ENCODE measurements around the gene KRT6C. TPM values are rescaled to one million over a fixed set of nuclear protein-coding genes. Genes with fewer than 3 reads are reported as not detected.
"Not testable (repeated sequence)": the region's sequence is repeated elsewhere in the genome, so short reads cannot be mapped to it uniquely, and the experiment has no call there.

KRT6C gene
- total RNA-seq, 1 experiment from 2014 or later, result not detected

DNA sequence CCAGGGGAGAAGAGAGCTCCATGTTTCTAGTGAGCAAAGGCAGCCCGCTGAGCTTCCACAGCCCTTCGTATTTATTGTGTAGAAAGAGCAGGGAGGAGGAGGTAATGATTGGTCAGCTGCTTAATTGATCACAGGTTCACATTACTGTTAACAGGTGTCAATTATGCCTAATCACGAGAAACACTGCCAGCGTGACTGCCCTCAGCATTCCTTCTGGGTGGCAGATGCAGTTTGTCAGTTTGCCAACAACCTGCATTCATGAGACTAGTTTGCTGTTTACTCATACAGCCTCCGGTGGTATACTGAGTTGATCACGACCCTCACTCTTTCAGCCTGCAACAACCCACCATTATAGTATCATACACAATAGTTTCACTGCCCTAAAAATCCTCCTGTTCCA is 27.0 kb upstream of the KRT6C start:
- not testable (repeated sequence) for DNase-seq (ENCODE audit: low read depth)

DNA sequence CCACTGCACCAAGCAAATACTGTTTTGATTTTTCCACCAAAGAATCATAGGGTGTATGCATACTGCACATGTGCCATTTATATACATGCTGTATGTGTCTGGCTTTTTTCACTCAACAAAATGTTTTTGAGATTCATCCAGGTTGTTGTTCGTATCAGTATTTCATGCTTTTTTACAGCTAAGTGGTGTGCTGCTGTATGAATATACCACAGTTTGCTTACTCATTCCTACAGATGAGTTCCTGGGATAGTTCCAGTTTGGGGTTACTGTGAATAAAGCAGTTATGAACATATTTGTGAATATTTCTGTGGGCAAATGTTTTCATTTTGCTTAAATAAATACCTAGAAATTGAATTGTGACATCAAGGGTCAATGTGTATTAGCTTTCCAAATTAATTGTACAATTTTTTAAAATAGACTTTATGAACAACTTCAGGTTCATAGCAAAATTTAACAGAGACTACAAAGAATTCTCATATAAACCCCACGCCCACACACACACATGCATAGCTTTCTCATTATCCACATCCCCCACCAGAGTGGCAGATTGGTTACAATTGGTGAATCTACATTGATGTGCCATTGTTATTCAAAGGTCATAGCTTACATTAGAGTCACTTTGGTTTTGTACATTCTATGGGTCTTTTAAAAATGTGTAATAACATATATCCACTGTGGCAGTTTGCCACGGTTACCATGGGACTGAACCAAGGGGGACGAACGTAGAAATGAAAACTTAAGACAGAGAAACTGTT is 26.4 kb upstream of the KRT6C start:
- DNase-seq (ENCODE audit: low read depth), result no peak

DNA sequence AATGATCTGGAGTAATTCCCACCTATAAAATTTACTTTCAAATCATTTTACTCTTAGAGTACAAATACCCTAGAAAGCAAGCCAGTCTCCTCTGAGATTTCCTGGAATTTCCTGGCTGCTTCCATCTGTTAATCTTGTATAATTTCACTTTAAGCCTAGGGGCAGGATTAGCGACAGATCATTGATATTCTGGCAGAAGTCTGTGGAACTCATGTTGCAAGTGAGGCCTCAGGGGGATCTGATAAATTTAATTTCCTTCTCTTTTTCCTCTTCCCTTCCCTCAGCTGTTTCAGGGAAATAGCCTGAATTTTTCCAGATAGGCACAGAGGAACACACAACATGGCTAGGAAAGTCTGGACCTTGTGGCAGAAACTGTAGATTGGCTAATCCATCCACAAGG is 25.3 kb upstream of the KRT6C start:
- DNase-seq (ENCODE audit: low read depth), result no peak

DNA sequence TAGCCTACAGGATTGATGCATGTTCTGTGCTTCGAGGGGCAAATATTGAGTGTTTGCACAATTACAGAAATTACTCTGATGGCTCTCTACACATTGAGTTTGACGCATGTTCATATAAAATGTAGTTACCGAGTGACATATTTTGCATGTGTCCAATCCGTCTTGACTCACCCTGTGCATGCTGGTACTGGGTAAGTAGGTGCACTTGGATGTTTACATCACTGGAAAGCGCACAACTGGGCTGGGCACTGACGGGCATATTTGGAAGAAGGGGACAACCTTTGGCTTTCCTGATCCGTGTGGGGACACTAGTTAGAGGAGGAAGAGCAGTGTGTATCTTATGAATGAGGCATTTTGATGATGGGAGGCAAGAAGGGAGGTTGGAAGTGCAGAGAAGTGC is 24.4 kb upstream of the KRT6C start:
- DNase-seq (ENCODE audit: low read depth), result no peak

DNA sequence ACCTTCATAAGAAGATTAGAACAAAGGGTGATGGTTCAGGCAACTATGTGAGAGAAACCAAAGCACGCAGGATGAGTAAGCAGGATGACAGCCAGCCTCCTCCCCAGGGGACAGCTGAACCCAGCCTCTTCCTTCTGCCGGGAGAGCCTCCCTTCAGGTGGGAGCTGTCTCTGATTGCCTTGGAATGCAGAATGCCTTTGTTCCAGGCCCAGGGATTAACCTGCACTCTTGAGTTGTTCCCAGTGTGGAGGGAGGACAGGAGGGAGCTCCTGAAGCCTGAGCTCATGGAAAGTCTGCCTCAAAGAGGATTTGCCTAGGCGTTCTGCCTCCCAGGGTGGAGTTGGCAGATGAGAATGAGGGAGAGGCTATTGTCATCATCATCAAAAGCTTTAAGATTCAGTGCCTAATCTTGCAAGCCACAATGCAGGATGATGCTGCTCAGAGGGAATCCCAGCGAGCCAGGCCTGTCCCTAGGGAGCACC is 23.0 kb upstream of the KRT6C start:
- peak; percentile 76 for DNase-seq (ENCODE audit: low read depth)

DNA sequence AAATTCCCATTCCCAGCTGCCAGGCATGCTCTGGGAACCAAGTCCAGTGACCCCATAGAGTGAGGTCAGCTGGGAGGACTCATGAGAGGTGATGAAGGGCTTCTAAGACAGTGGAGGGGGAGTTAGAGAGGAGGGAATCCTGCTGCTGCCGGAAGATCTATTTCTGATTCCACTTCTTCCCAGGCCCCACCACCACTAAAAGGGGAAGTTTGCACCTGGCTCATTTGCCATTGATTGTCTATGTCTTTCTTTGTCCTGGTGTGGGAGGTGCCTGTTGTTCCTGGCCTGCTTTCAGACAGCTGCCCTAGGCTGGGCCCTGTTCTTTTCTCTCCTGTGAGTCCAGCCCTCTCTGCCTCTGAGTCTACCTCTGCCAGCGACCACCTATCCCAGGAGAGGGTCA is 22.4 kb upstream of the KRT6C start:
- DNase-seq (ENCODE audit: low read depth), result no peak

DNA sequence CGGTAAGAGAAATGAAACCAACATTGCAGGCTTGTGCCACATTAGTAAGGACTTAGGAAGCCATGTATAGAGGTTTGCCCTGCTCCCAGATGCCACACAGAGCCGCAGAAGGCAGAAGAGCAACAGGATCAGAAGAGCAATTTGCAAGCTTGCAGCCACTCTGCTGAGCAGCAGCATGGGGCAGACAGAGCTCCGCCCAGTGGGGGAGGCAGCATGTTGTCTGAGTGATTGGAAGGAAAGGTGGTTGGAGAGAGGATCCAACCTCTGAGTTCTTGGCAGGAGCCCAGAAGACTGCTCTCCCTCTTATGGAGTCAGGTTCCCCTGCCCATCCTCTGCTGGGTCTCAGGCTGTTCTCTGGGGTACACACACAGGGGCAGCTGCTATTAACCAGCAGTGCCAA is 21.8 kb upstream of the KRT6C start:
- DNase-seq (ENCODE audit: low read depth), result peak; percentile 35

DNA sequence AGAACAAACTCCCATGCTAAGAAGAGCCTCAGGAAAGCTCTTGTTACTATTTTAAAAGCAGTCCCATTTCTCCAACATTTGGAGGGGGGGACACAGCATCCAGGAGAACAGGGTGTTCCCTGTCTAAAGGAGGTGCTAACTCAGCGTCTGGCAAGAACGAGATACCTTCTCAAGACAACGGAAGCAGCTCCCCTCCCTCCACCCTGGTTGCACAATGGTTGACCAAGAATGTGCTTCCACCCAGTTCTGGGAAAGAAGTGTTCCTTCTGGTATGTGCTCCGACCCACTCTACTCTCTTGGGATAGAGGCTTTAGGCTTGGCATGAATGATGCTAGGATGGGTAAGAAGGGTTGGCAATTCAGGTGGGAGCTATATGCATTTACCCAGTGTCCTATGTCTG is 20.9 kb upstream of the KRT6C start:
- DNase-seq (ENCODE audit: low read depth), result peak; percentile 5

DNA sequence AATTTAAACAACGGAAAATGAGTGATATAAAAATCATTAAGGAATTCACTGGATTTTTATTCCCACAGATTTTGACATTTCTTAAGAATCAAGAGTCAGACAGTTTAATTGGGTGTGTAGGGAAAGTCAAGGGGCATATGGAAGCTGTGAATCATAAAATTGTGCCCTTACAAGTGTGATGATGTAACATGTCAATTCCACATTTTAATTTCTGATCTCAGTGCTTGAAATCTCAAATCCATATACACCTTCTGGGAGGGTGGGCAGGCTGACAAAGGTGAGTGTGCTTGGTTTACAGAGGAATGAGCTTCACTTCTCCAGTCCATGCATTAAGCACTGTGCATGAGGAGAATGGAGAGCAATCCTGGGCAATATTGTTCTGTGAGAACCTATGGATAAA is 20.5 kb upstream of the KRT6C start:
- no peak for DNase-seq (ENCODE audit: low read depth)

DNA sequence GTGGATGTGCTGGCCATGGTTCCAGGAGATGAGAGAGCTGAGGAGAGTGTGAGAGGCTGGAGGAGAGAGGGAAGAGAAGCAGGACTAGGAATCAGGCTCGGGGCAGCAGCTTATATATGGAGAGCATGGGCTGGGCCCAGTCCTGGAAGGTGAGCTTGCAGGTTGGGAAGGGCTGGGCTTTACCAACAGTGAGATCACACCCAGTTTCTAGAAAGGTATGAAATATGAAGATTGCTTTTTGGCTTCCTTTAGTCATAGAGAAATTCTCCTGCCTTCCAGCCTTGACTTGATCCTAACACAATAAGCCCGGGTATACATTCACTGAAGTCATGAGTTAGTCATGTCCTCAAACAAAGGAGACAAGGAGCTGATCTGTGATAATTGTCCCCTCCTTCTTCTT is 19.6 kb upstream of the KRT6C start, which contains the start of gene KRT6A:
Gene KRT6A (minus strand): TSS at position 86 of the 400 bp plus-strand sequence. CDS start 69 bp downstream, at position 17.
- no peak for DNase-seq (ENCODE audit: low read depth)

DNA sequence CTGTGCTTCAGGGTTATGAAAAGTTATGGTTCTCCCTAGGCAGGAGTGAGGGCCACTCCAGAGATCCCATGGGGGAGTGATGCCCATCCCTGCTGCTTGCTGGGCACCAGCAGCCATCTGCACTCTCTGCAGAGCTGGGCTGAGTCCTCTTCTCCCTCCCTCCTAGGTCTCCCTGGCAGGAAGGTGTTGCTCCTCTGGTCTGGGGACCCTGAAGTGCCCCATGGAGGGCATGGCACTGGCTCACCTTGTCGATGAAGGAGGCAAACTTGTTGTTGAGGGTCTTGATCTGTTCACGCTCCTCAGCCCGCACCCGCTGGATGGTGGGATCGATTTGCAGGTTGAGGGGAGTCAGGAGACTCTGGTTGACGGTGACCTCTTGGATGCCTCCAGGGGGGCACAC is 18.8 kb upstream of the KRT6C start:
- DNase-seq (ENCODE audit: low read depth), result not testable (repeated sequence)

DNA sequence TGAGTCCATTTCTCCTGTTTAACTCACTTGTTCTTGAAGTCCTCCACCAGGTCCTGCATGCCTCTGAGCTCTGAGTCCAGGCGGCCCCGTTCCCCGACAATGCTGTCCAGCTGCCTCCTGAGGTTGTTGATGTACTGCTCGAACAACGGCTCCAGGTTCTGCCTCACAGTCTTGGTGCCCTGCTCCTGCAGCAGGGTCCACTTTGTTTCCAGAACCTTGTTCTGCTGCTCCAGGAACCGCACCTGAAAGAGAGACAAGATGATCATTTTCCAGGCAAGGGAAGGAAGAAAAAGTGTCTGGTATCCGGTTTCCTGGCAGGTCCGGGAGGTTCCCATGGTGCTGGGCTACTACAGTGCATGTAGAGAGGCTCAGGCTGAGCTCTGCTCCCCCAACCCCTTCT is 17.9 kb upstream of the KRT6C start:
- DNase-seq (ENCODE audit: low read depth), result not testable (repeated sequence)

DNA sequence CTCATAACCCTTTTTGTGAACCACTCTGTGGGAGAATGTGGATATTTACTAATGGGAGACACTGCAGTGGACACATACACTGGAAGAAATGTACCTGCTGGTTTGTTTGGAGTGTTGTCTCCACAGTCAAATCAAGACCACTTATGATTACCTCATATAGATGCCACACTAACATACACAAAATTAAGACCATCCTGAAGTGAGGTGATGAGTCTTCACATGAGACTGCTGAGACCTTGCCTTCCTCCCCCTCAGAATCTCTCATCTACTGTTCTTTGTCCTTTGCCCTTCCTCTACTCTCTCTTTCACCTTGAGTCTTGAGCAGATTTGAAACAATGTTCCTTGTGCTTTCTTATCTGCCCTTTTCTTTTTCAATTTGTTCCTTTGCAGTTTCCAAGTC is 15.1 kb upstream of the KRT6C start:
- no peak for DNase-seq (ENCODE audit: low read depth)

DNA sequence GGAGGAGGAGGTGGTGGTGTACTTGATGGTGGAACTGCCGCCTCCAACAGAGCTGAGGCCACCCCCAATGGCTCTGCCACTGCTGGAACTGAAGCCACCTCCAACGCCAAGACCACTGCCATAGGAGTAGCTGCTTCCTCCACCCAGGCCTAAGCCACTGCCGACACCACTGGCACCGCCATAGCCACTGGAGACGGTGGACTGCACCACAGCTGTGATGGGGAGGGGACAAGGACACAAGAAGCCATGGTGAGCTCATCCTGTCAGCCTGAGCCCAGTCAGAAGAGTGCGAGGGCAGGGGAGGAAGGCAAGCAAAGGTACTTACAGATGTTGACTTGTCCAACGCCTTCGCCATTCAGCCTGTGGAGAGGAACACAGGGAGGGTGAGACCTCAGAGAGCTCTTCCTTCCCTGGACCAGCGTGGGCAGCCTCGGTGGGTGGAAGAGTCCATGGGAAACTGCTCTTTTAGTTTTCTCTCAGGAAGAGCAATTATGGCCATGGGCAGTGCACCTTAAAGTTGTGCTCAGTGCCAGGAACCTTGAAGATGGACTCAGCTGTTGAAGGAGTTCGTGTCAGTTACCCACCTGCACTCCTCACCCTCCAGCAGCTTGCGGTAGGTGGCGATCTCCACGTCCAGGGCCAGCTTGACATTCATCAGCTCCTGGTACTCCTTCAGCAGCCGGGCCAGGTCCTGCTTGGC is 14.3 kb upstream of the KRT6C start:
- DNase-seq (ENCODE audit: low read depth), result not testable (repeated sequence)

DNA sequence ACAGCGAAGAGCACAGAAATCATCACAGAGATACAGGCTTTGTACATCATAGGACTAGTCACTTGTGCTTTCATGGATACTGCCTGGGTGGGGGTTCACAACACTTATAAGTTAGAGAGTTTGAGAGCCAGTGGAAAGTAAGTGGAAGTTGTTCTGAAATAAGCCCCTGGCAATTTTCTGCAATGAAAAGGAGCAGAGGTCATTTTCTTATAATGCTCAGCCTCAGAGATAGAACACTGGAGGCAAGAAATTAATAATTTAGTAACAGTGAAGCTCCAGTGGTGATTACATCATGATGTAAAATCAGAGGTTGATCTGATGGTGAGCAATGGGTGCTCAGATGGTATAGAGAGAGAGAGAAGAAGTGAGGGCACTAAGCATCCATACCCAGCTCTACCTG is 13.6 kb upstream of the KRT6C start:
- no peak for DNase-seq (ENCODE audit: low read depth)

DNA sequence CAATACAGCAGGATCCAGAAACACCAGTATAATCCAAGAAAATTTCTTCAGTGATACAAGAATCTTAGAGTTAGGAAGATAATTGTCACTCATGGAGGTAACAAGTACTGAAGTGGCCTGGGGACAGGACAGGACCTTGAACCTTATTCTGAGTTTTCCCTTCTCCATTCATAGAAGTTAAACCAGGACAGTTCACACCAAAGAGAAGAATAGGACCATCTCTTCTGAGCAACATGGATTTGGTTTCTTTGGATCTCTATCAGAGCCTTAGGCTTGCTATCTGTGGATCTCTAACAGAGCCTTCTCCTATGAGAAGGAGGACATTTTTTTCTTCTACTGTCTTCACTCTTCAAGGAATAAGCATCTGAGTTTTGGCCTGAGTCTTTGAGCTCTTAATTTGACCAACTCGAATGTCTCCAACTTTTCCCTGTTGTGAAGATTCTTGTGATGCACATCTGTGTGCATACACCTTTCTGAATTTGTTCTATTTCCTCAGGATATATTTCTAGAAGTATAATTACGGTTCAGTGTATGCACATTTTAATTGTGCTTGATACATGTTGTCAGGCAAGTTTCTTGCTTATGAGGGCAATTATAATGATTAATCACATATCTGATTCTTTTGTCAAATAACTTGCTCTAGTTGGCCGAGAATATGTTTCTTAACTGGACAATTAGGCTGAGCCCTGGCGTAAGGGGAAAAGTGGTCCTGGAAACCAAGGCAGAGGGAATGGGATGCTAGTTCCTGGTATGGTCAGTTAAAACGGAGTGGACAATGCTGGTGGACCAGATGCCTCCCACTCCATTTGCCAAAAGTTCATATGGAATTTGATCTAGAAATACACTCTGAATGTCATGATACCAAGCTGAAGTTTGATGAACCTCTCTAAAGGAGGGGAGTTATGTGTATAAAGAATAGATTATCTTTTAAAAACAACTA is 12.8 kb upstream of the KRT6C start:
- DNase-seq (ENCODE audit: low read depth), result no peak

DNA sequence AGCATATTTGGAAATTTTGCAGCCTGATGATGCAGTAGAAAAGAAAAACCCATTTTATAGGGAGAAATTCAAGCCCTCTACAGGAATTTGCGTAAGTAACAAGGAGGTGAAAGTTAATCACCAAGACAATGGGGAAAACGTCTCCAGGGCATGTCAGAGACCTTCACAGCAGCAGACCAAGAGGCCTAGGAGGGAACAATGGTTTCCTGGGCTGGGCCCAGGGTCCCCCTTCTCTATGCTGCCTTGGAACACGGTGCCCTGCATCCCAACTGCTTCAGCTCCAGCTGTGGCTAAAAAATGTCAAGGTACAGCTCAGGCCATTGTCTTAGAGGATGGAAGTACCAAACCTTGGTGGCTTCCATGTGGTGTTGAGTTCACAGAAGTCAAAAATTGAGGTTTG is 6.5 kb upstream of the KRT6C start:
- DNase-seq (ENCODE audit: low read depth), result no peak

DNA sequence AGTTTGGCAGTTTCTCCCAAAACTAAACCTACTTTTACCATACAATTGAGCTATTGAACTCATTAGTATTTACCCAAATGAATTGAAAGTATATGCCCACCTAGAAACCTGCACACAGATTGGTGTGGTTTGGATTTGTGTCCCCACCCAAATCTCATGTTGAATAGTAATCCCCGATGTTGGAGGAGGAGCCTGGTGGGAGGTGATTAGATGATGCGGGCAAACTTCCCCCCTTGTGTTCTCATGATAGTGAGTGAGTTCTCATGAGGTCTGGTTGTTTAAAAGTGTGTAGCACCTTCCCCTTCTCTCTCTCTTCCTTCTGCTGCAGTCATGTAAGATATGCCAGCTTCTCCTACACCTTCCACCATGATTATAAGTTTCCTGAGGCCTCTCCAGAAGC is 4.0 kb upstream of the KRT6C start:
- no peak for DNase-seq (ENCODE audit: low read depth)

DNA sequence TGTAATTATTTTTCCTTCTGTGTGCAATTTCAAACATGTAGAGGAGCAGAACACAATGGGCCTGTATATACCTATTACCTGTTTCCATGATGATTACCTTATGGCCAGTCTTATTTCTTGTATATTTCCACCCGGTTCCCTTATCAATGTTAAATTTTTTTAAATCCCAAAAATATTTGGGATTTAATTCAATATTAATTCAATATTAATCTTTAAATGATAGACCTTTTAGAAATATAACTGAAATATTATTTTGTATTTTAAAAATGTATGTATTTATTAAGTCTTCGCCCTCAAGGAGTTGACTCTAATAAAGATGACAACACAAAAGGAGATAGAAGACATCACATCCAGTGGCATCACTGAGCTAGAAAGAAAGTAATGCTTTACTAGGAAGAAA is 607 bp upstream of the KRT6C start:
- DNase-seq (ENCODE audit: low read depth), result no peak

DNA sequence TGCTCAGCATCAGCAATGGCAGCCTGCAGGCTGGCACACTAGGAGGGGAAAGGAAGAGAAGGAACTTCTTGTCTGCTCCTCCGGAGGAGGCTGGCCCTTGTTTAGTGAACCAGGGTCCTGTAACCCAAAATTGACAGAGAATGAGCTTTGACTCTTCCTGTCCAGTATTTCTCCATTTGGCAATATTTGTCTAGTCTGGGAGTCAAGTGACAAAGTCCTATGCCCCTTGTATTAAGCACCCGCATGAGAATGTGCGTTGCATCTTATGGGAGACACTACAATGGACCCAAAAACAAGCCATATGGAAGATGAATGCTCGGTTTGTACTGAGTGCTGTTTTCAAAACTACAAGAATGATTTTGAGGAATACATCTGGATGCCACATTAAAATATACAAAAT is 3.8 kb downstream of the KRT6C start:
- no peak for DNase-seq (ENCODE audit: low read depth)

DNA sequence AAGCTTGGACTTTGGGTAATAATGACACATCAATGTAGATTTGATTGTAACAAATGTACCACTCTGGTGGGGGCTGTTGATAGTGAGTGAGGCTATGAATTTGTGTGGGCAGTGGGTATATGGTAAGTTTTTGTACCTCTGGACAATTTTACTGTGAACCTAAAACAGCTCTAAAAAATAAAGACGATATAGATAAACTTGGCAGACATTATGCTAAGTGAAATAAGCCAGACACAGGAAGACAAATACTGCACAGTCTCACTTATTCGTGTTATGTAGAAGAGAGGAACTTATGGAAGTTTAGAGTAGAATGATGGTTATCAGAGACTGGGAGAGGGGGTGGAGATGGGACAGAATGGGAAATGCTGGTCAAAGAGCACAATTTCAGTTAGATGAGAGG is 8.7 kb downstream of the KRT6C start:
- DNase-seq (ENCODE audit: low read depth), result no peak

DNA sequence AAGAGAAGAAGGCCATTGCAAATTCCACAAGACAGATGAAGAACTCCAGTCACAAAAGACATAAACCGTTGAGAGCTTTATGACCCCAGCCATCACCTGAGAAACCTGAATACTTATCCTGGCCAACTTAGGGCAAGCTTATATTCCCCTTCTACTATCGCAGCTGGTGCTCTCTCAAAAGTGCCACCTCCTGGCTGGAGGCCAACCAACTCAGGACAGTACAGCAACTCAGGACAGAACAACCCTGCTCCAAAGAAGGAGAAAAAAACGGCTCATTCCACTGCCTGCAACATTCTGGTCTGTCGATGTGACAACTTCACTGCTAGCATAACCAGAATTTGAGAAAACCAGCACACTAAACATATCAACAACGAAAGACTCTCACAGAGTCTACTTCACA is 11.9 kb downstream of the KRT6C start:
- no peak for DNase-seq (ENCODE audit: low read depth)
